HEK293T (cell line): ENCODE data around the gene MX2.

ENCODE experiments used
- ARNT ChIP-seq: fragments of 450-650 bp; IDR thresholded peaks from 2 replicates; pipeline ENCODE4 v1.6.1; 2017; ENCODE audit warnings: mild to moderate bottlenecking
- FOXK2 ChIP-seq: fragments of 450-650 bp; IDR thresholded peaks from 2 replicates; pipeline ENCODE4 v1.6.1; 2016; ENCODE audit warnings: mild to moderate bottlenecking
- FOXM1 ChIP-seq: fragments of 450-650 bp; IDR thresholded peaks from 2 replicates; pipeline ENCODE4 v1.6.1; 2017; ENCODE audit warnings: mild to moderate bottlenecking, borderline replicate concordance
- LEF1 ChIP-seq: fragments of 450-650 bp; IDR thresholded peaks from 2 replicates; pipeline ENCODE4 v1.6.1; 2017; ENCODE audit warnings: mild to moderate bottlenecking, borderline replicate concordance
- NFRKB ChIP-seq: fragments of 450-650 bp; IDR thresholded peaks from 2 replicates; pipeline ENCODE4 v1.6.1; 2016; ENCODE audit warnings: mild to moderate bottlenecking, moderate library complexity
- SP1 ChIP-seq: fragments of 450-650 bp; IDR thresholded peaks from 2 replicates; pipeline ENCODE4 v1.6.1; 2017
- SUZ12 ChIP-seq: fragments of 450-650 bp; IDR thresholded peaks from 2 replicates; pipeline ENCODE4 v1.6.1; 2016; ENCODE audit warnings: mild to moderate bottlenecking
- TARDBP ChIP-seq: fragments of 450-650 bp; IDR thresholded peaks from 2 replicates; pipeline ENCODE4 v1.6.1; 2016
- TF ChIP-seq, protein P1 (sequence below): fragments of 450-650 bp; IDR thresholded peaks from 2 replicates; pipeline ENCODE4 v1.6.1; 2016

DNA sequence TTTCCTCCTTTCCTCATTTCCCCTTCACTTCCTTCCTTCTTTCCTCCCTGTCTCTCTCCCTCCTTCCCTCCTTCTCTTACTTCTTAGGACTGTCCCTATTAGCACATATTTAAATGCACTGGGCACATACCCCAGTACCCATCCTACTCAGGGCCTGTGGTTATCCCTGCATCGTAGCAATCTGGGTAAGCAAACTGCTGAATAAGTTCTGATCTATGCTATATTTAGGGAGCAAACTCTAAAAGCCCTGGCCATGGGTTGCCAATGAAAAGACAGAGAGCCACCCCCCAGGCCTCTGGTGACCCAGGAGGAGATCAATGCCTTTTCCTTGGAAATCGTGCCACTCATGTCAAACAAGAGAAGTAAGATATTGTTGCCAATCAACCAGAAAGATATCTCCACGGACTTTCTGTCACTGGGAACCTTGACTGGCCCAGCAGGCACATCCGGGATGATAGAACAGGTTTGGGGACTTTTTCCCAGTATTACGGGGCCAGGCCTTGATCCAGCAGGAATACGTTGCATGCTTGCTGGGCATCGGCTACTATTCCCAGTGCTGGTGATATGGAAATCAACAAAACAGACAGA lies 39.8 kb upstream of the MX2 start:
- TF ChIP-seq NFRKB = no peak
- TF ChIP-seq FOXM1 = no peak
- no peak for TF ChIP-seq SP1
- TF ChIP-seq TARDBP = no peak
- no peak for TF ChIP-seq LEF1
- TF ChIP-seq, protein P1, sequence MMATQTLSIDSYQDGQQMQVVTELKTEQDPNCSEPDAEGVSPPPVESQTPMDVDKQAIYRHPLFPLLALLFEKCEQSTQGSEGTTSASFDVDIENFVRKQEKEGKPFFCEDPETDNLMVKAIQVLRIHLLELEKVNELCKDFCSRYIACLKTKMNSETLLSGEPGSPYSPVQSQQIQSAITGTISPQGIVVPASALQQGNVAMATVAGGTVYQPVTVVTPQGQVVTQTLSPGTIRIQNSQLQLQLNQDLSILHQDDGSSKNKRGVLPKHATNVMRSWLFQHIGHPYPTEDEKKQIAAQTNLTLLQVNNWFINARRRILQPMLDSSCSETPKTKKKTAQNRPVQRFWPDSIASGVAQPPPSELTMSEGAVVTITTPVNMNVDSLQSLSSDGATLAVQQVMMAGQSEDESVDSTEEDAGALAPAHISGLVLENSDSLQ = no peak
- no peak for TF ChIP-seq FOXK2
- no peak for TF ChIP-seq SUZ12
- TF ChIP-seq ARNT = no peak
